GM21390 (cell line): Measurements from ENCODE around the gene NME4.
"Not testable (repeated sequence)": the region's sequence is repeated elsewhere in the genome, so short reads cannot be mapped to it uniquely, and the experiment has no call there.

ENCODE experiments used
- ATAC-seq: cut with Tn5 transposase; IDR thresholded peaks from one replicate; pipeline ENCODE4 v1.9.1; 2021; ENCODE audit not compliant: unreplicated experiment

The NME4 gene

DNA sequence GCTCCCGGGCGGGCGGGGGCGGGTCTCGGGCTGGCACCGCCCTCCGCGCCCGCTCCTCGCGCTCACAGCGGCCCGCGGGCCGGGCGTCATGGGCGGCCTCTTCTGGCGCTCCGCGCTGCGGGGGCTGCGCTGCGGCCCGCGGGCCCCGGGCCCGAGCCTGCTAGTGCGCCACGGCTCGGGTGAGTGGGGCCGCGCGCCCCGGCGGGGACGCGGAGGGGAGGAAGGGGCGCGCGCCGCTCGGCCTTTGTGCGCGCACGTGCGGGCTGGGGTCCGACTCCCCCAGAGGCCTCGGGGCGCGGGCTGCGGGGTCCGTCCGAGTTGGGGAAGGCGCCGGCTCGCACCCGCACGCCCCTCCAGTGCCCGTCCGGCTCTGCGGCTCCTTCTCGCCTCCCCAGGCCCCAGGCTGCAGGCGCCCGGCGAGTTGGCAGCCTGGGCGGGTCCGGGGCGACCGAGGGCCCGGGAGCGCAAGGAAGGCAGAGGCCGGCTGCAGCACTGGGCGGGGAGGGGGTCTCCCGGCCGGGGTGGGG is at the start of gene NME4:
NME4 (plus strand) TSS at position 65 of the 527 bp plus-strand sequence; CDS start at position 89, 24 bp downstream.
- no peak for ATAC-seq

DNA sequence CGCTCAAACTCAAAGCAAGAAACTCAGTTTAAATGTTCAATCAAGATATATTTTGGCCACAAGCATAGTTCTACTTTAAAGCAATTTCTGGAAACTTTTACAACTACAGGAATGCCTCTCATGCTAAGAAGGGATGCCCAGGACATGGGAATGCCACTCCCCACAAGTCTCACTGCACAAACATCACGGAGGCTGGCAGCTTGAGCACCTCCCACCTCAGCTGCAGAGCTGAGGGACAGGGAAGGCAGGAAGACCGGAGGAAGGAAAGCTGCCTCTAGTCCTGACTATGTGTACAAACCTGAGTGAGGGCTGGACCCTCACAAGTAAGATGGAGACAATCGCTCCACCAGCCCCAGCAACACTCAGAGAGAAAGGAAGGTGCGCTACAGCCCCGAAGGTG is 49.8 kb upstream of the NME4 start:
- ATAC-seq: no peak

GRCh38 chr16:348495-348894 is 48.5 kb upstream of the NME4 start:
- ATAC-seq: not testable (repeated sequence)

DNA sequence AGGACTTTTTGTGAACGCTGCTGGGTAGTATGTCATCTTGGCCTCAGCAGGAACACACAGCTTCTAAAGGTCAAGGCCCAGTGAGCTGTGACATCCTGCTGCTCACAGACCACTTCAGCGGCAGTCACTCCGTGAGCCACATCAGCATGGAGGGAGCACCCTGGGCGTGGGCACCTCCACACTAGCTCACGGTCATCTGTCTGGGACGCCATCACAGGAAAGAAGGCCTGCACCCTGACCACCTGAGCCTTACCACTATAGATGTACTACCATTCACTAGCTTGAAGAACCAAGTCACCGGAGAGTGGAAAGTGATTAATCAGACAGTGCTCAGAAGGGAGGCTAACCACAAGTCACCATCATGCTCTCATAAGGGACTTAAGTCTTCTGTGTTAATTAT is 47.8 kb upstream of the NME4 start:
- ATAC-seq: no peak

DNA sequence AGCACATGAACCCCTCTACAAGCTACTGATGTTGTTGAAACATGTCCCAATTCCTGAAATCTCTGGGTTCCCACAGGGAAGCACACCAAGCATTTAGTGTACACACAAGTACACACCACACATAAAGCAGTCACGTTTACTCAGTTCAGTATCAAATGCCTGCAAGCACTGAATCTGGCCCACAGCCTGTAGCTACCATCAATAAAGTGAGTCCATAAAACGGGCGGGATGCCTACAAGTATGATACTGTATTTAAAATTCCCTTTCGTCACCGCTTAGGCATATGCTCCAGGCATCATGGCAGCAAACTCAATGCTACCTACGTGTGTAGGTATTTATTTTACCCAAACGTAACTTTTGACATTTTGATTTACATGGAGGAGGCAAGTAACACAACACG is 46.8 kb upstream of the NME4 start:
- ATAC-seq: no peak

DNA sequence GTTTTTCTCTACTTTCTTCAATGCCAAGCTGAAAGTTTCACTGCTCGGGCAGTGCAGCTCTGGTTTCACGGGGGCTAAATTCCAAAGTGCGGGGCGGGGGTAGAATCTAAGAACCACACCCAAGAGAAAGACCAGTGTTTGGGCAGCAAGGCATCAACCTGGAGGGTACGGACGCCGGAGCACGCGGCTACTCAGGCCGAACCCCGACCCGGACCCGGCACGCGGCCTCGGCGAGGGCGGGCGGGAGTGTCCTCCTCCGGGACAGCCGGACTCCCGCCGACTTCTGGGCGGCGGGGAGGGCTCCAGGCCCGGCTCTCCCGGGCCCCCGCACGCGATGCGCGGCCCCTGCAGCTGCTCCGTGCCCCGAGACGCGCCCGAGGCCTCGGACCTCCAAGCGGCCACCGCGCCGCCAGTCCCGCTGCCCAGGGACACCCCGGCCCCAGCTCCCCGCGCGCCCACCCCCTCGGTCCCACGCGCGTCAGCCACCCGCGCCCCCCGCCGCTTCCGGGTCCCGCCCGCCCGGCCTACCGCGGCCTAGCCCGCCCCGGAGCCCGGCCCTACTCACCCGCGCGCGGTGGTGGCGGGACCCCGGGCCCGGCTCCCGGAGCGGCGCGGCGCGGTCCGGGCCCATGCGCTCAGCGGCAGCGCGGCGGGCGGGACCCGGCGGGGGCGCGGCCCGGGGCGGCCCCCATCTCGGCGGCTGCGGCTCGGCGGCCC is 45.0 kb upstream of the NME4 start:
- peak; percentile 23 for ATAC-seq

- peak; percentile 54 for ATAC-seq
These were observed 44.2 kb upstream of the NME4 start, which contains the start of gene AXIN1 for GRCh38 chr16:352547-353403. AXIN1 (minus strand) TSS chr16:352723; CDS start chr16:347025, 5,698 bp downstream.

DNA sequence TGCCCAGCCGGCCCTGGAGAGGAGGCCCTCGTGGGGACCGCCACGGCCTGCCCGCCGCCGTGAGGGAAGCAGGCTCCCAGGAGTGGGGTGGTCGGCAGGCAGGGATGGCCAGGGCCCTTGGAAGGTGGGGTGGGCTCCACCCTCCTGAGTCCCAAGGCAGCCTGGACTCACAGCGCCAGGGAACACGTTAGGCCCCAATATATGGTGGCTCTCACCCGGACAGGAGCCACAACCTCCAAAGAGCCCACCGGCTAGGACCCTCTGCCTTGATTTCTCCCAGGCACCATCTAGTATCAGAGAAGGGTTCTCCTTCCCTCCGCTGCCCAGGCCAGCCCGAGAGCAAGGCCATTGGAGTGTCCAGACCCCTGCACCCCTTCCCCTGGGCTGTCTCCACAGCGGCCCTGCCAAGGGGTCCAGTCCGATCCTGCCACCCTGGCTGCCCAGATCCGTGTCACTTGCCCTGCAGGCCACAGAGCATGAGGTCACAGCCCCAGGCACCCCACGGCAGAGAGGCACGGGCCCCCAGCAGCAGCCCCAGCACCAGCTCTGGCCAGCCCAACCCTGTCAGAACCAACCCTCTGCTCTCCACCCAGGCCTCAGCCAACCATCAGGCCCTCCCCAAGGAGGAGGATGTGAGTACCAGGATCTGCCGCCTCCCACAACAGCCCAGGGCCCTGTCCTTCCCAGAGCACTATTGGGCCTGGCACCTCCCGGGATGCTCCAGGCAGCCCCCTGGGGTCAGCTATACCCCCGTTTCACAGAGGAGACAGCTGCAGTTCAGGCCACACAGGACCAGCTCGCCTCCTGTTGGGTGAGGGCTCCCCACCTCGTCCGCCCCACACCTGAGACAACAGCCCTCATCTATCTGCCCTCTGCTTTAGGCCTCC is 43.4 kb upstream of the NME4 start:
- no peak for ATAC-seq

DNA sequence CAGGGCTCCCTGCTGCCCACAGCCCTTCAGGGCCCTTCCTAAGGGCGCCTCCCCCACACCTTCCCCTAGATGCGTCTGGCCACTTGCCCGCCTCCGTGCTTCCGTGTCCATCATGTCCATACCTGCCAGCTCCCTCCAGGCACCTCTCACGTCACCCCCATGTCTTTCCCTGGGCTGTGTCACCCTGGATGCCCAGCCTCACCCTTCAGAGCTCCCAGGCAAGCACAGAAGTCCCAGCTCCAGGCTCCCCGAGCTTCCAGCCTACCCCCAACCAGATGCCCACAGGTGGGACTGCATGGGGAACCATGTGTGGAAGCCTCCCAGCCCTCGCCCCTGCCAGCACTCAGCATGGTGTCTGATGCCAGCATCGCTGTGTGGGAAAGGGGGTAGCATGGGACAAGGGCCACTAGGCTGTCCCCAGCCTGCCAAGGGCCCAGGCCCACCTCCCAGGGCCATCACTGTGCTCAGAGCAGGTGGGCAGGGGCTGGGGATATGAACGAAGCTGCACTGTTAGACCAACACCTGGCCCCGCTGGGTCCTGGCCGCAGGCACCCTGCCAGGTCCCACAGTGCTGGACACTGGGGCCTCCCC is 42.6 kb upstream of the NME4 start:
- no peak for ATAC-seq

- no peak for ATAC-seq
These were observed 42.0 kb upstream of the NME4 start for GRCh38 chr16:354971-355461.

DNA sequence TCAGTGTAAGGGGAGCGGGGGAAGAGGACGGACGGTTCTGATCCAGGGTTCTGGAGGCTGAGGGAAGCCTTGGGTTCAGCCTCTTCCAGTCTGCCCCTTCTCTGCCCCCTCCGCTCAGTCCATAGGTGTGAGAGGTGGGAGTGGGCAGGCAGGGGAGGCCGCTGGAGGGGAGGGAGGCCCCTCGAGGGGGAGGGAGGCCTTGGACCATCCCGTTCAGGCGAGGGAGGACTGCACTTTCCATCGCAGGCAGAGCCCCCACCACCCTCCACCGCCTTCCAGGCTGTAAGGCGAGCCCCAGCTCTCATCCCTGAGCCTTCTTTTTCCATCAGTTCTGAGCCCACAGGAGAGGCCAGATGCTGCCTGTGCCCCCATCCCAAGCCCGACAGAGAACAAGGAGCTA is 40.3 kb upstream of the NME4 start:
- ATAC-seq: no peak

GRCh38 chr16:359067-359763 is 37.8 kb upstream of the NME4 start:
- ATAC-seq: no peak

GRCh38 chr16:359871-360697 is 36.9 kb upstream of the NME4 start:
- ATAC-seq: no peak

DNA sequence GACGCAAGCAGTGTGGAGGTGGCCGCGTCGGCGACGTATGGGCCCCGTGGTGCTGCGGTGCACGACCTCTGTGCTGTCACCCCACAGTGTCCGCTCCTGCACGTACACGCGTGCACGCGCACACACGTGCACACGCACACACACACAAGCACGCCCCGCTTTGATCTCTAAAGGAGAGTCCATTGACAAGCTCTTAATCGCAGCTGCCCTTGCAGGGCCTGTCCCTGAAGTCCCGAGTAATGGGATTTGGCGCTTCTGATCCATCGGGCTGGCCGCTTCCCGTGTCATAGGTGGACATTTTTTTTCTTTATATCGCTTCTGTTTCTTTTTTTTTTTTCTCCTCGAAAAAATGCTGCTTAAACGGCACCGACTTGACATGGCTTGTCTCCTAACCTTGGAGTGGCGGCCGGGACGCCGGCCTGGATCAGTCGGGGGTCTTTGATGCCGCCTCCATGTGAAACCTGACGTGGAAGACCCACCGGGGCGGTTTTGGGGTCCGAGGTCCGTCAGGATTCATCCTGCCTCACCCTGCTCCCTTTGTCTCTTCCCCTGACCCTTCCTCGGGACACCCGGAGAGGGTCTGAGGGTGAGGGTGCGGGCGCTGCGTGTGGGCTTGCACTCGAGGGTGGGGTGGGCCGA is 36.2 kb upstream of the NME4 start:
- no peak for ATAC-seq

- no peak for ATAC-seq
These were observed 35.6 kb upstream of the NME4 start for GRCh38 chr16:361341-361871.

- ATAC-seq: no peak
These were observed 34.9 kb upstream of the NME4 start for GRCh38 chr16:361872-362701.

DNA sequence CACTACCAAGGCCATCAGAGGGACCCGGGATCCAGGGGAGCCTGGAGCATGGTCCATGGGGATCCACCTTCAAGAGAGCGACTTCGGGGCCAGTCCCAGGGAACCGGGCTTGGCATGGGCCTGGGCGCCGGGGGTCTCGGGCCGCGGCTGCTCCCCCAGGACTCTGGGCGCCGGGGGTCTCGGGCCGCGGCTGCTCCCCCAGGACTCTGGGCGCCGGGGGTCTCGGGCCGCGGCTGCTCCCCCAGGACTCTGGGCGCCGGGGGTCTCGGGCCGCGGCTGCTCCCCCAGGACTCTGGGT is 34.3 kb upstream of the NME4 start:
- not testable (repeated sequence) for ATAC-seq
